Ovary (tissue), 3 donors: ENCODE measurements around the gene CCDC50.

ENCODE experiments used
- POLR2A ChIP-seq: fragments of 450-650 bp; IDR thresholded peaks from one replicate; pipeline ENCODE4 v1.6.1; 2017; ENCODE audit warnings: antibody characterized with exemption, mild to moderate bottlenecking, moderate library complexity
- TF ChIP-seq, protein P1 (sequence below), 3 donors: fragments of 450-650 bp in 2 of 3; fragments of 200-600 bp in 1 of 3; IDR thresholded peaks; one replicate each; pipeline versions ENCODE4 v1.5.1 to v1.8.0; 2016 to 2022; ENCODE audit warnings: antibody characterized with exemption in 3 of 3, mild to moderate bottlenecking in 1 of 3
- donor health status: DM: no; HTN: no; CAD: no.

- TF ChIP-seq, protein P1, sequence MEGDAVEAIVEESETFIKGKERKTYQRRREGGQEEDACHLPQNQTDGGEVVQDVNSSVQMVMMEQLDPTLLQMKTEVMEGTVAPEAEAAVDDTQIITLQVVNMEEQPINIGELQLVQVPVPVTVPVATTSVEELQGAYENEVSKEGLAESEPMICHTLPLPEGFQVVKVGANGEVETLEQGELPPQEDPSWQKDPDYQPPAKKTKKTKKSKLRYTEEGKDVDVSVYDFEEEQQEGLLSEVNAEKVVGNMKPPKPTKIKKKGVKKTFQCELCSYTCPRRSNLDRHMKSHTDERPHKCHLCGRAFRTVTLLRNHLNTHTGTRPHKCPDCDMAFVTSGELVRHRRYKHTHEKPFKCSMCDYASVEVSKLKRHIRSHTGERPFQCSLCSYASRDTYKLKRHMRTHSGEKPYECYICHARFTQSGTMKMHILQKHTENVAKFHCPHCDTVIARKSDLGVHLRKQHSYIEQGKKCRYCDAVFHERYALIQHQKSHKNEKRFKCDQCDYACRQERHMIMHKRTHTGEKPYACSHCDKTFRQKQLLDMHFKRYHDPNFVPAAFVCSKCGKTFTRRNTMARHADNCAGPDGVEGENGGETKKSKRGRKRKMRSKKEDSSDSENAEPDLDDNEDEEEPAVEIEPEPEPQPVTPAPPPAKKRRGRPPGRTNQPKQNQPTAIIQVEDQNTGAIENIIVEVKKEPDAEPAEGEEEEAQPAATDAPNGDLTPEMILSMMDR (IDR thresholded peaks at IDR 0.05) = no peak
- TF ChIP-seq POLR2A = no peak
Observed at GRCh38 chr3:191290311-191291025, 38.7 kb upstream of the CCDC50 start.
